Measurements from ENCODE around the gene GRIA1. TPM values are rescaled to one million over a fixed set of nuclear protein-coding genes. Genes with fewer than 3 reads are reported as not detected.

GRIA1 gene
- total RNA-seq, 1 experiment from 2014 or later, result not detected

- TF ChIP-seq TCF7L2 (IDR thresholded peaks at IDR 0.05; ENCODE audit: low read depth, low read length), result no peak
- no peak for TF ChIP-seq POLR2AphosphoS5 (IDR thresholded peaks at IDR 0.05; ENCODE audit: low read depth, low read length)
- no peak for TF ChIP-seq REST (IDR thresholded peaks at IDR 0.05; ENCODE audit: insufficient read depth in 1 of 2, low read depth in 2 of 2, low read length in 1 of 2)
- no peak for TF ChIP-seq CTCF (IDR thresholded peaks at IDR 0.05)
- no peak for TF ChIP-seq SIN3A (IDR thresholded peaks at IDR 0.05; ENCODE audit: borderline replicate concordance, insufficient read depth, low read depth, low read length)
- H3K4me1 ChIP-seq (ENCODE audit: control insufficient read depth, insufficient read depth, low read length), result no peaks in the 10 kb centered on the region
- CTCF ChIA-PET, result no interaction called here
- no peaks in the 10 kb centered on the region for H3K9me3 ChIP-seq (ENCODE audit: control insufficient read depth, insufficient read depth, low read depth, low read length)
- ATAC-seq (no peak), DNase-seq (ENCODE audit: low read depth, low spot score) (no peak)
- BruUV-seq (replicated peaks), result no TSS peak
- intact Hi-C loops (cut with micrococcal nuclease; ENCODE audit: unreplicated experiment) (no loop called here), in situ Hi-C loops (cut with HindIII; ENCODE audit: low pct_unique_long_range_greater_than_20kb, low sequenced_read_pairs) (no loop called here)
- H3K27me3 ChIP-seq (ENCODE audit: control insufficient read depth, insufficient read depth, low read length), result no peaks in the 10 kb centered on the region
- H3K27ac ChIP-seq (ENCODE audit: low read length), result no peak overlapping the region
- no peak overlapping the region for H3K4me3 ChIP-seq (ENCODE audit: low read depth in 2 of 2, low read length in 2 of 2)
- H3K36me3 ChIP-seq (ENCODE audit: control insufficient read depth, insufficient read depth, low read length), result no peaks in the 10 kb centered on the region
- POLR2A ChIA-PET, result no interaction called here
These were observed 53.5 kb downstream of the GRIA1 start for GRCh38 chr5:153543959-153544470.

GRCh38 chr5:153544706-153545105 is 54.2 kb downstream of the GRIA1 start:
- in situ Hi-C loops (cut with HindIII; ENCODE audit: low pct_unique_long_range_greater_than_20kb, low sequenced_read_pairs) (no loop called here), intact Hi-C loops (cut with micrococcal nuclease; ENCODE audit: unreplicated experiment) (no loop called here)
- no TSS peak for BruUV-seq (replicated peaks)
- TF ChIP-seq CTCF (IDR thresholded peaks at IDR 0.05), result no peak
- ATAC-seq, result no peak
- H3K4me1 ChIP-seq (ENCODE audit: control insufficient read depth, insufficient read depth, low read length), result no peaks in the 10 kb centered on the region
- no peak overlapping the region for H3K27ac ChIP-seq (ENCODE audit: low read length)
- no peaks in the 10 kb centered on the region for H3K27me3 ChIP-seq (ENCODE audit: control insufficient read depth, insufficient read depth, low read length)
- ChIA-PET POLR2A (no interaction called here), CTCF (no interaction called here)
- DNase-seq (ENCODE audit: low read depth, low spot score), result no peak
- H3K9me3 ChIP-seq (ENCODE audit: control insufficient read depth, insufficient read depth, low read depth, low read length), result no peaks in the 10 kb centered on the region
- H3K36me3 ChIP-seq (ENCODE audit: control insufficient read depth, insufficient read depth, low read length), result no peaks in the 10 kb centered on the region
- H3K4me3 ChIP-seq (ENCODE audit: low read depth in 2 of 2, low read length in 2 of 2), result no peak overlapping the region

GRCh38 chr5:153546566-153546965 is 56.1 kb downstream of the GRIA1 start:
- TF ChIP-seq TCF7L2 (IDR thresholded peaks at IDR 0.05; ENCODE audit: low read depth, low read length), result no peak
- no peak for TF ChIP-seq CTCF (IDR thresholded peaks at IDR 0.05)
- no peak for TF ChIP-seq SIN3A (IDR thresholded peaks at IDR 0.05; ENCODE audit: borderline replicate concordance, insufficient read depth, low read depth, low read length)
- TF ChIP-seq POLR2AphosphoS5 (IDR thresholded peaks at IDR 0.05; ENCODE audit: low read depth, low read length), result no peak
- BruUV-seq (replicated peaks), result no TSS peak
- CTCF ChIA-PET, result no interaction called here
- no peaks in the 10 kb centered on the region for H3K36me3 ChIP-seq (ENCODE audit: control insufficient read depth, insufficient read depth, low read length)
- ATAC-seq (no peak), DNase-seq (ENCODE audit: low read depth, low spot score) (no peak)
- H3K27ac ChIP-seq (ENCODE audit: low read length), result no peak overlapping the region
- H3K27me3 ChIP-seq (ENCODE audit: control insufficient read depth, insufficient read depth, low read length), result no peaks in the 10 kb centered on the region
- POLR2A ChIA-PET, result no interaction called here
- H3K4me1 ChIP-seq (ENCODE audit: control insufficient read depth, insufficient read depth, low read length), result no peaks in the 10 kb centered on the region
- no peak overlapping the region for H3K4me3 ChIP-seq (ENCODE audit: low read depth in 2 of 2, low read length in 2 of 2)
- H3K9me3 ChIP-seq (ENCODE audit: control insufficient read depth, insufficient read depth, low read depth, low read length), result no peaks in the 10 kb centered on the region
- intact Hi-C loops (cut with micrococcal nuclease; ENCODE audit: unreplicated experiment) (no loop called here), in situ Hi-C loops (cut with HindIII; ENCODE audit: low pct_unique_long_range_greater_than_20kb, low sequenced_read_pairs) (no loop called here)
